ENCODE results near the gene SUN1.
A peak's percentile ranks its signal among the peaks of the same experiment; 100 is the strongest.

GRCh38 chr7:786472-787255, 45.6 kb upstream of the SUN1 start:
- TF ChIP-seq POLR2AphosphoS5 (IDR thresholded peaks at IDR 0.05) (peak in 2 of 3 donors; percentile 21 to 51), POLR2A (IDR thresholded peaks at IDR 0.05) (no peak), CTCF (IDR thresholded peaks at IDR 0.05) (peak; percentile 84 to 94 (median 87))

All from breast epithelium (tissue), 3 donors.